Stomach (tissue), 4 donors: ENCODE results near the gene DUXA.

Source experiments
- CTCF ChIP-seq, 7 experiments: fragments of 450-650 bp in 4 of 7; fragments of 200-600 bp in 3 of 7; sonication (generic) in 3 of 7; IDR thresholded peaks; one replicate each; pipeline ENCODE4 v1.5.1; 2016 to 2019; ENCODE audit warnings: antibody characterized with exemption in 7 of 7, control low read depth in 2 of 7, mild to moderate bottlenecking in 1 of 7
- POLR2A ChIP-seq, 4 donors: fragments of 450-650 bp; IDR thresholded peaks; one replicate each; pipeline ENCODE4 v1.6.1; 2016; ENCODE audit warnings: antibody characterized with exemption in 4 of 4, control low read depth in 2 of 4, mild to moderate bottlenecking in 1 of 4, moderate library complexity in 1 of 4

GRCh38 chr19:57111329-57111644 lies 56.0 kb downstream of the DUXA start:
- TF ChIP-seq CTCF (IDR thresholded peaks at IDR 0.05) = no peak
- no peak for TF ChIP-seq POLR2A (IDR thresholded peaks at IDR 0.05)
